NCI-H226 (cell line): ENCODE data around the gene LRRC19.

Source experiments
- DNase-seq: peaks from one replicate; pipeline ENCODE4 v3.0.0-alpha.2; 2015

LRRC19 gene

DNA sequence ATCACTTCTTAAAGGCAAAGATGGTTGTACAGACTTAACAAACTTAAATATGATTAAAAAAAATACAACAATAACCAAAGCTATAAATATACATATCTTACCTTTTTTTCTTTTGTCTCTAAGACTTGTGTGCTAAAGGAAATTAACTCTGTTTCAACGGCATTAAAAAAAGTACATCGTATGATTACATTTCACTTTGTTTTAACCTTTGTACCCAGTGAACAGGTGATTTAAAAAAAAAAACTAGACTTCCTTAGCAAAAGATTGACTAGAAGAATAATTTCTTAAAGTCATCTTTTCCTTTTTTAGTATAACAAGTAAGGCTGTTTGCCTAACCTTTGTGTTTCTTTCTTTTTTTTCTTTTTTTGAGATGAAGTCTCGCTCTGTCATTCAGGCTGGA lies at the start of gene LRRC19:
LRRC19 (minus strand) TSS at position 182 of the 400 bp plus-strand sequence. CDS start 5,978 bp downstream, outside the sequence.
- DNase-seq, result no peak

DNA sequence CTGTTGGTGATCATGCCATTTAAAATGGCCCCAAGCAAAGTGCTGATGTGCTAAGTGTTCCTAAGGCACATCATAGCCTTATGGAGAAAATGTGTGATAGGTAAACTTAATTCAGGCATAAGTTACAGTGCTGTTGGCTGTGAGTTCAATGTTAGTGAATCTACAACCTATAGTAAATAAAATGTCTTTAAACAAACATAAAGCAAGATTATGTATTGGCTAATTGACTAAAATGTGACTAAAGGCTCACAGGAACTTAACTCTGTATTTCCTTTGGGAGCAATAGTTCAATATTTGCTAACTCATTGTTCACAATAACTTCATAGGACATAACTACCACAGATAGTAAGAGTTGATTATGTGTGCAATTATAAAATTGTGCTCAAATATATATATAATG lies 49.4 kb upstream of the LRRC19 start:
- no peak for DNase-seq

- DNase-seq, result no peak
Observed at GRCh38 chr9:27054125-27054524, 48.7 kb upstream of the LRRC19 start.

- DNase-seq, result no peak
Observed at GRCh38 chr9:27053369-27054022, 48.0 kb upstream of the LRRC19 start.

- DNase-seq, result no peak
Observed at GRCh38 chr9:27047136-27047535, 41.7 kb upstream of the LRRC19 start.

DNA sequence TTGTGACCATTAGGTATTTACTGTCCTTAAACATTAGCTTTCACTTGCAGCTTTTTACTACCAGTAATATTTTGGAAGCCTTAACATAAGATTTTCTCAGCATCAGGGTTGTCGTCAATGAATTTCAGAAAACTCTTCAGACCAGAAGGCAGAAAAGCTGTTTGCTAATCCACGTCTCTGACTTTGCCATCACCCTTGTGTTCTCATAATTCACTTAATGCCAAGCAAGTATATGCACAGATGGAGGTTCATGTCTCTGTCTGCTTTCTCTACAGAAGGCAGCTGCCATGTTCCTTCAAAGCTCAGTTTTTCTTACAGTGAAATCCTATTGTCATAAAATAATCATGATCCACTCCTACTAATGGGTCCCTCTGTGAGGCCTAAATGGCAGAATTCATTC lies 37.7 kb upstream of the LRRC19 start:
- no peak for DNase-seq

DNA sequence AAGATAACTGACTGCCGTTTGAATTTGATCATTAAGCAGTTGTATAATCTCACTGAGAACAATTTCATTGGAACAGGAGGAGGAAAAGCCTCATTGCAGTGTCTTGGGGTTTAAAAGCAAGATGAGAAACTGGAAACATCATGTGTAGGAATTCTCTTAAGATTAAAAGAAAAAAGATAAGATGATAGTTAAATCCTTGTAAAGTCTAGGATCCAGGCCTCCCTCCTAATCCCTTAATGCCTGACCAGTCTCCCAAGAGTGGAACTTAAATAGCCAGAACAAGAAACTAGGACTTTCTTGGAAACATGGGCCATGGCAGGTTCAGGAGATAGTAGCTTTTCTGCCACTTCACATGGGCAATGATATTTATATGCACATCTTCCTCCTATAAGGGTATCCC lies 37.0 kb upstream of the LRRC19 start:
- no peak for DNase-seq

DNA sequence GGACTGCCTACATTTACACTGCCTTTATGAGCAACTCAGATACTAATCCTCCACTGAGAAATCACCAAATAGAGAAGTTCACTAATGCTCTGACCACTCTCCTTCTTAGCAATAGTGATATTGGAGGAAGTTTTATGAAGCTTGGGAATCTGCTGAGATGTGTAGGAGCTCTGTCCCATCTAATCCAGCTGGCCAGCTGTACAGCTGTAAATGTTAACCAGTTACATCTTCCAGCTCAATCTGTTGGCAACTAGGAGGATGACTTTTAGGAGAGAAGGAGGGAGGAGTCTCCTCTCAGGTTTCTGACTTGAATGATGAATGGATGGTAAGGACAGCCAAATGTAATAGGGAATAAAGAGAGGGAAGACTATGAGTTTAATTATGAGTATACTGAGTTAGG lies 36.3 kb upstream of the LRRC19 start:
- DNase-seq, result no peak

DNA sequence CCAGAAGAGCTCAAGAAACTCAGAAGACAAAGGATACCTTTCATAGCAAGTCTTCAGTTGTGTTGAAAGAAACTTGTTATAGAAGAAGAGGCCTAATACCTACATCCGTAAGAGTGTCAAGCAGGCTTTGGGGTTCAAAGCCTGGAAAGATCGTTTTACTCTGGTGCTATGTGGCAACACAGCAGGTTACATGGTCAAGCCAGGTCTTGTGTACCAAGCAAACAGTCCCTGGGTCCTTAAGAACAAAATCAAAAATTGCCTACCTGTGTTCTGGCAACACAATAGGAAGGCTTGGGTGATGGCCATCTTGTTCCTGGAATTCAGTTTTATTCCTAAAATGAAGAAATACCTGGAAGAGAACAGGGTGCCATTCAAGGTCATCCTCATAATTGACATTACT lies 32.0 kb upstream of the LRRC19 start:
- no peak for DNase-seq

DNA sequence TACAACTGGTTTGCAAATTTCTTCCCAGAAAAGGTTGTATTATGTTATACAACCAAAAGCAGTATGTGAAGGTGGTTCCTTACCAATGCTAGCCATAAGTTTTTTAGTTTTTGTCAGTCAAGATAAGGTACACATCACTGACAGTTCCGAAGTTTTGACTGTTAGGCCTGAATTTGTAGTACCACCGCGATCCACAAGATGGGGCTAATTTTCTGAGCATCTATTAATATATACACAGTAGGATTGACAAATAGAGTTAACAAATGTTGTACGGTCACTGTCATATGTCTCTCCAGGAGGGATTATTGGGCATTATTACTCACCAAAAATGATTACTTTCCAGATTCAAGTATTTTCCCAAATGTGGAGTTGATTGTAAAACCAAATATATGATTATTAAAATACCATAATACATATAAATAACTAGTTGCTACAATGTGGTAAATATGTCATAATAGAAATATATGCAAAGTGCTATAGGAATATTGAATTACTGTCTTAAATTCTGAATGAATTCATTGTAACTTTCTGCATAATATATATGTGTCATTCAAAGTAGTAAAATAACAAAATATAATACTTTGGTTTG lies 28.4 kb upstream of the LRRC19 start:
- peak; percentile 1 for DNase-seq

- DNase-seq, result no peak
Observed at GRCh38 chr9:27029186-27029585, 23.7 kb upstream of the LRRC19 start.

DNA sequence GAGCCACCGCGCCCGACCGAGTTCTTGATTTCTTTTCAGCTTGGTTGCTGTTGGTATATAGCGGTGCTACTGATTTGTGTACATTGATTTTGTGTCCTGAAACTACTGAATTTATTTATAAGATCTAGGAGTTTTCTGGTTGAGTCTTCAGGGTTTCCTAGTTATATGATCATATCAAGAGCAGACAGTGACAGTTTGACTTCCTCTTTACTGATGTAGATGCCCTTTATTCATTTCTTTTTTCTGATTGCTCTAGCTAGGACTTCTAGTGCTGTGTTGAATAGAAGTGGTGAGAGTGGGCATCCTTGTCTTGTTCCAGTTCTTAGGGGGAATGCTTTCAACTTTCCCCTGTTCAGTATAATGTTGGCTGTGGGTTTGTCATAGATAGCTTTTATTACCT lies 17.4 kb upstream of the LRRC19 start:
- DNase-seq, result no peak

DNA sequence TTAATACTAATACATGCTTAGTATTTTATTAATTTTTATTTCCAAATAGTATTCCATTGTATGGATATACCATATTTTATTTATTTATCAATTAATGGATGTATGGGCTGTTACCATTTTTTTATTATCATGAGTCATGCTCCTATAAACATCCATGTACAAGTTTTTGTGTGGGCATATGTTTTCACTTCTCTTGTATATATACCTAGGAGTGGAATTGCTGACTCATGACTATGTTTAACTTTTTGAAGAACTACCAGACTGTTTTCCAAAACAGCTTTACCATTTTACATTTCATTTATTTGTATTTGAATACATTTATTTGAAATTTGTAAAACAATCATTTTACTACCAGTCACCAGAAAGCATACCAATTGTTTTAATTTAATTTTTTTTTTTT lies 14.1 kb upstream of the LRRC19 start:
- no peak for DNase-seq

- DNase-seq, result no peak
Observed at GRCh38 chr9:27003426-27004077, 1.9 kb downstream of the LRRC19 start.

DNA sequence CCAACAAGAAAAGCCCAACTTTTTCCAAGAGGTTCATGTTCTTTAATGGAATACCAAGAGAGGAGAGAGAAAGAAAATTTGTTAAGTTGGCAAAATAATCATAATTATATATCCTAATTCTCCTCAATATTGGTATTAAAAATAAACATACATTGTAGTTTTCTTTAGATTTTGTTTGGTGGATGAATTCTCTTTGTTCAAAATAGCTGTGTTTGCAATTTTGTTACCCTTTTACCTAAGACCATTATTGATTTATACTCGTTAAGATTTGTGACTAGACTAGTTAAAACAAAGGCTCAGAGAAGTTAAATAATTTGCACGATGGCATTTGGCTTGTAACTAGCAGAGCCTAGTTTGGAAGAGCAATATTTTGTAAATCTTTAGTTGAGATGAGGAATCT lies 9.7 kb downstream of the LRRC19 start:
- no peak for DNase-seq

DNA sequence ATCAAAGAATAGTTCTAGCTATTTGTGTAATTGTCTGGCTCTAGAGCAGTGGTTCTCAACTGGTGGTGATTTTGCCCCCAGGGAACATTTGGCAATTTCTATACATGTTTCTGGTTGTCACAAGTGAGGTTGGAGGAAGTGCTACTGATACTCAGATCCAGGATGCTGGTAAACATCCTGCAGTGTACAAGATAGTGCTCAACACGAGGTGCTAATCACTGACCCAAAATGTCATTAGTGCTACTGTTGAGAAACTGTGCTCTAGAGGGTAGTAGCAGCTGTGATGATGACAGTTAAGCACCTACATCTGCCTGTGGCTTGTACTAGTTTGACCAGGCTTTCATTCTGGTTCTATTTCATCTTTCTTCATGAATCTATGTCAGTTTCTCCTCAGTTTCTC lies 22.1 kb downstream of the LRRC19 start:
- DNase-seq, result no peak

DNA sequence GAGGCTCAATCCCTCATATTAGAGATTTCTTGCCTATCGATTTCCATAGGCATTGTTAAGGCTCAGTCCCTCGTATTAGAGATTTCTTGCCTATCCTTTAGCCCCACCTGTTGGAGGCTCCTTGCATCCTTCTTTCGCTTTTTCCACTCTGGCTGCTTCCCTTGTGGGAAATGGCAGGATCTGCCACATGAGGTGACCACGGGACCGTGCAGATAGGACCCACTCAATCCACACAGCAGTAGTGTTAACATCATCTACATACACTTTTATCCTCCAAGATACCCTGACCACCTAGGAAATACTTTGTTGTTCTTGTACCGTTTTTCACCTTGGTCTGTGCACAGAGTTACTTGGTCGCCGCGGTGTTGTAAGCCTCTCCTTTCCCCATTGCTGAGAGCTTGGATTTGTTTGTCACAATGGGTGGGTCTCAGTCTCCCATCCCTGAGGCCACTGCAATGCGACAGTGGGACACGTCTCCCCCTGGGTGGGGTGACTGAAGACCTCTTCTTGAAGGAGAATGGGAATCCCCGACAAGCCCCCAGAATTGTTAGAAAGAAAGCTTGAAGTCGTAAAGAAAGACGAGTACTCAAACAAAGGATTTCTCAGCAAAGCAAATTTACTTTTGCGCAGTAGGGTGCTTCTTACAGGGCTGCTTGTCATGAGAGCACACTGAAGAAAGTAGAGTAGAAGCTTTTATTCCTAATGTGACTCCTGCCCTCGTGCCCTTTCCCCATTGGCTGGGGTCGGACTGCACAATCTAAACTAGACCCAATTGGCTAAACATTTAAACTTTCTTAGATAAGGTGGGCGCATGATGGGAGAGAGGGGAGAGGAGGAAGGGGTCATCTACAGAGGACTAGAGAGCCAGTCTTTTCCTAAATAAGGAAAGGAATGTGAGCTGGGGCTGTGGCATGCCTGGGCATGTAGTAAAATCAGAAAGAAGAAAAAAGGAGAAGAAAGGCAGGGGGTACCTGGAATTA lies 29.5 kb downstream of the LRRC19 start:
- no peak for DNase-seq

GRCh38 chr9:26974927-26975326 lies 30.5 kb downstream of the LRRC19 start:
- DNase-seq, result no peak

DNA sequence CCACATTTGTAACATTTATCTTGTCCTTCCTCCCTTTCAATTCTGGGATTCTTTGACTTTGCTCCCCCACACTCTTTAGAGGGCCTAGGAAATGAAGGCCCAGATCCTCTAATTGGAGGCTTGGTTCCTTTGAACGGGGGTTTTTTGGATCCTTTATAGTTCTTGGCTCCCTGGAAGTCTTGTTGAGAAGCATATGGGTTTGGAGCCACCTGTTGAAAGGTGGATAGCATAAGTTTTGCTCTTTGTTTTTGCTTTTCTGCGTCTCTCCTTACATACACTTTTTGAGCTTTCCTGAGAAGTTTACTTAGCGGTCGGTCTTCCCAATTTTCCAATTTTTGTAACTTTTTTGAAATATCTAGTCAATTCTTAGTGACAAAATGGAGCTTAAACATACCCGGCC lies 31.5 kb downstream of the LRRC19 start:
- DNase-seq, result no peak

DNA sequence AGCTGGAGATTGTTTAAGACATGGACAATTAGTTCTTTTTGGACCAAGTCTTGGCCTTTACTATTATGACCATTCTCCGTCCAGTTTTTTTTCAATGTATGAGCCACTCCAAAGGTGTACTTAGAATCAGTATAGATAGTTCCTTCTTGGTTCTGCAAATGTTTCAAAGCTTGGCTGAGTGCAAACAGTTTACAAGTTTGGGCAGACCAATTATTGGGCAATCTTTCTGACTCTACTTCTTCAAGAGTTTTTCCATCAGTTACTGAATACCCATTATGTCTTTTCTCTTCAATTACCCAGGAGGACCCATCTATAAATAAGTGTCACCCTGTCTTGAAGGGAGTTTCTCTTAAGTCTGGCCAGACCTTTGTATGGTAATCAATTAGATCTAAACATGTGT lies 33.8 kb downstream of the LRRC19 start:
- DNase-seq, result no peak

GRCh38 chr9:26956860-26957233 lies 48.6 kb downstream of the LRRC19 start:
- DNase-seq, result no peak

- peak; percentile 90 for DNase-seq
Observed at GRCh38 chr9:26955921-26956859, 49.3 kb downstream of the LRRC19 start, which contains the start of gene IFT74. Gene IFT74 (plus strand): TSS chr9:26956412. CDS start chr9:26961968, 5,556 bp downstream.
